Measurements from ENCODE around the gene PIP5K1B. TPM values are rescaled to one million over a fixed set of nuclear protein-coding genes. Genes with fewer than 3 reads are reported as not detected.

The PIP5K1B gene
- total and polyA plus RNA-seq, 2 of the 13 experiments (the other 11 are each of a cell fraction or from before 2014, with no cell fraction given) = 15.8 to 17.5 TPM

DNA sequence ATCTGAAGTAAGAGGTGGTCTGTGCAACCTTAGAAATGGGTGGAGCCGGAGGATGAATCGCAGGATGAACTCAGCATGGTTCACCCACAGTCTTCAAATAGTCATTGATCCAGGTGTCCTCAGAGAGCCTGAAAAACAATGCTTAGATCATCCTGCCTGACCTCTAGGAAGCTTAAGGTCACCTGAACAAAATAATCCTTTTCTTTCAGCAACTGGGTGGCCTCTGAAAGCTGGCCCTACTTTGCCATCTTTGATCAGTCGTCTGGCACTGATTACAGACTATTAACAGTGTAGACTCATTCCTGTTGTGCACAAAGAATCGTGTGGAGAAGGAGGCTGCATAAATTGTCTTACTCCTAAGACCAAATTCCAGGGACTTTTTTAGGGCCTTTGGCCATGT lies 50.7 kb downstream of the PIP5K1B start (continued):
- TF ChIP-seq DMTF1 (CRISPR knock-in tag; IDR thresholded peaks at IDR 0.05) (no peak), MLLT10 (CRISPR knock-in tag; IDR thresholded peaks at IDR 0.05) (no peak), PHF8 (CRISPR knock-in tag; IDR thresholded peaks at IDR 0.05) (no peak), DMAP1 (CRISPR knock-in tag; IDR thresholded peaks at IDR 0.05) (0 out of 2 replicates have a peak, but pooled peaks have one; percentile 33), SOX13 (IDR thresholded peaks at IDR 0.05) (0 out of 2 replicates have a peak, but pooled peaks have one; percentile 19), SOX13 (CRISPR knock-in tag; conservative IDR thresholded peaks at IDR 0.05 in 1 of 2, IDR thresholded peaks at IDR 0.05 in 1 of 2) (peak in 1 of 2 experiments; percentile 80; a peak in 2 of 4 replicates), ZNF512B (CRISPR knock-in tag; IDR thresholded peaks at IDR 0.05; ENCODE audit: borderline replicate concordance) (no peak), ZFYVE20 (CRISPR knock-in tag; IDR thresholded peaks at IDR 0.05; ENCODE audit: borderline replicate concordance, low read depth) (no peak), MIER3 (CRISPR knock-in tag; IDR thresholded peaks at IDR 0.05; ENCODE audit: borderline replicate concordance) (no peak), HNF4A (CRISPR knock-in tag; IDR thresholded peaks at IDR 0.05) (peak; percentile 24; the same call in 1 of the 2 replicates), REST (IDR thresholded peaks at IDR 0.05; ENCODE audit: borderline replicate concordance in 1 of 2, low read depth in 1 of 2, low read length in 2 of 2) (no peak), IRF1 (CRISPR knock-in tag; IDR thresholded peaks at IDR 0.05; ENCODE audit: low read depth) (no peak), NCOA2 (CRISPR knock-in tag; IDR thresholded peaks at IDR 0.05) (0 out of 2 replicates have a peak, but pooled peaks have one; percentile 20), ARNT (IDR thresholded peaks at IDR 0.05) (no peak), TCF7 (IDR thresholded peaks at IDR 0.05; ENCODE audit: low read depth) (peak; percentile 29; the same call in 1 of the 2 replicates), HDAC2 (CRISPR knock-in tag; IDR thresholded peaks at IDR 0.05) (no peak), ESRRA (CRISPR knock-in tag; IDR thresholded peaks at IDR 0.05; ENCODE audit: low read depth) (no peak)
- TF ChIP-seq, protein P1, sequence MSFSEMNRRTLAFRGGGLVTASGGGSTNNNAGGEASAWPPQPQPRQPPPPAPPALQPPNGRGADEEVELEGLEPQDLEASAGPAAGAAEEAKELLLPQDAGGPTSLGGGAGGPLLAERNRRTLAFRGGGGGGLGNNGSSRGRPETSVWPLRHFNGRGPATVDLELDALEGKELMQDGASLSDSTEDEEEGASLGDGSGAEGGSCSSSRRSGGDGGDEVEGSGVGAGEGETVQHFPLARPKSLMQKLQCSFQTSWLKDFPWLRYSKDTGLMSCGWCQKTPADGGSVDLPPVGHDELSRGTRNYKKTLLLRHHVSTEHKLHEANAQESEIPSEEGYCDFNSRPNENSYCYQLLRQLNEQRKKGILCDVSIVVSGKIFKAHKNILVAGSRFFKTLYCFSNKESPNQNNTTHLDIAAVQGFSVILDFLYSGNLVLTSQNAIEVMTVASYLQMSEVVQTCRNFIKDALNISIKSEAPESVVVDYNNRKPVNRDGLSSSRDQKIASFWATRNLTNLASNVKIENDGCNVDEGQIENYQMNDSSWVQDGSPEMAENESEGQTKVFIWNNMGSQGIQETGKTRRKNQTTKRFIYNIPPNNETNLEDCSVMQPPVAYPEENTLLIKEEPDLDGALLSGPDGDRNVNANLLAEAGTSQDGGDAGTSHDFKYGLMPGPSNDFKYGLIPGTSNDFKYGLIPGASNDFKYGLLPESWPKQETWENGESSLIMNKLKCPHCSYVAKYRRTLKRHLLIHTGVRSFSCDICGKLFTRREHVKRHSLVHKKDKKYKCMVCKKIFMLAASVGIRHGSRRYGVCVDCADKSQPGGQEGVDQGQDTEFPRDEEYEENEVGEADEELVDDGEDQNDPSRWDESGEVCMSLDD (CRISPR knock-in tag; IDR thresholded peaks at IDR 0.05; ENCODE audit: borderline replicate concordance) = no peak
